IMR-90 (cell line): ENCODE measurements around the gene GRAMD2A. TPM values are rescaled to one million over a fixed set of nuclear protein-coding genes. Genes with fewer than 3 reads are reported as not detected.

Experiments used
- ATAC-seq: fragments of 200-7000 bp; cut with Tn5 transposase; 2 replicates; pipeline ENCODE4 v1.9.1; 2020; ENCODE audit warnings: low read depth, mild to moderate bottlenecking, moderate library complexity
- BruUV-seq: library from RNA; stranded (reverse); fragments of 400-500 nt; replicated peaks from 2 replicates; lab custom pipeline; 2021; lab: Mats Ljungman, UMichigan
- CTCF ChIA-PET: fragments of 300-600 bp; formaldehyde crosslinking; extraction: SDS; loops from one replicate; lab custom pipeline; 2021; ENCODE audit warnings: antibody characterized with exemption; lab: Yijun Ruan, JAX
- POLR2A ChIA-PET: fragments of 300-600 bp; sonication (Branson Sonifier 250); formaldehyde crosslinking; loops from one replicate; lab custom pipeline; 2022; ENCODE audit warnings: antibody characterized with exemption; ENCODE audit not compliant: unreplicated experiment; lab: Charles Lee
- DNase-seq: peaks from one replicate; pipeline ENCODE4 v3.0.0; 2013
- H2AFZ ChIP-seq: replicated peaks from 2 replicates; pipeline ENCODE3; 2013; ENCODE audit warnings: low read length, mild to moderate bottlenecking; ENCODE audit not compliant: poor library complexity
- H2AK5ac ChIP-seq: 2 replicates; pipeline ENCODE4 v1.6.1; 2013; ENCODE audit warnings: low read depth, low read length, inconsistent platforms
- H2AK9ac ChIP-seq: replicated peaks from 2 replicates; pipeline ENCODE3; 2013; ENCODE audit warnings: mild to moderate bottlenecking, low read depth, low read length, moderate library complexity; ENCODE audit not compliant: poor library complexity
- H2BK120ac ChIP-seq: 2 replicates; pipeline ENCODE4 v1.6.1; 2013; ENCODE audit warnings: low read depth, low read length, inconsistent platforms
- H2BK15ac ChIP-seq: 3 replicates; pipeline ENCODE4 v1.6.1; 2013; ENCODE audit warnings: low read depth, low read length, inconsistent platforms
- H2BK20ac ChIP-seq: 2 replicates; pipeline ENCODE4 v1.6.1; 2013; ENCODE audit warnings: low read depth, mild to moderate bottlenecking, inconsistent platforms, low read length, moderate library complexity
- H2BK5ac ChIP-seq: 2 replicates; pipeline ENCODE4 v1.6.1; 2013; ENCODE audit warnings: mild to moderate bottlenecking, low read depth, low read length, inconsistent platforms; ENCODE audit not compliant: poor library complexity, severe bottlenecking
- H3K14ac ChIP-seq: replicated peaks from 2 replicates; pipeline ENCODE4 v1.6.1; 2013; ENCODE audit warnings: low read depth, low read length, inconsistent platforms
- H3K18ac ChIP-seq: 2 replicates; pipeline ENCODE4 v1.6.1; 2013; ENCODE audit warnings: low read depth, low read length, control low read depth
- H3K23ac ChIP-seq: 2 replicates; pipeline ENCODE4 v1.6.1; 2013; ENCODE audit warnings: low read depth, low read length, inconsistent platforms
- H3K27ac ChIP-seq: 2 replicates; pipeline ENCODE4 v1.5.1; 2013; ENCODE audit warnings: mild to moderate bottlenecking, control low read depth, low read length; ENCODE audit not compliant: insufficient read depth
- H3K27me3 ChIP-seq: 2 replicates; pipeline ENCODE4 v1.6.1; 2013; ENCODE audit warnings: low read length; ENCODE audit not compliant: control insufficient read depth, insufficient read depth
- H3K36me3 ChIP-seq: 2 replicates; pipeline ENCODE4 v1.6.1; 2013; ENCODE audit warnings: low read length, mixed read lengths; ENCODE audit not compliant: control insufficient read depth, insufficient read depth
- H3K4ac ChIP-seq: 2 replicates; pipeline ENCODE4 v1.6.1; 2013; ENCODE audit warnings: low read depth, low read length, inconsistent platforms
- H3K4me1 ChIP-seq: 2 replicates; pipeline ENCODE4 v1.6.1; 2013; ENCODE audit warnings: low read length, mixed read lengths; ENCODE audit not compliant: control insufficient read depth, insufficient read depth
- H3K4me2 ChIP-seq: 2 replicates; pipeline ENCODE4 v1.6.1; 2013; ENCODE audit warnings: low read depth, mild to moderate bottlenecking, control low read depth, low read length, moderate library complexity
- H3K4me3 ChIP-seq: 2 replicates; pipeline ENCODE4 v1.5.1; 2013; ENCODE audit warnings: low read depth, mild to moderate bottlenecking, control low read depth, low read length, moderate library complexity; ENCODE audit not compliant: insufficient read depth
- H3K56ac ChIP-seq: 2 replicates; pipeline ENCODE4 v1.6.1; 2013; ENCODE audit warnings: low read length, inconsistent platforms; ENCODE audit not compliant: insufficient read depth; ENCODE audit errors: extremely low read depth
- H3K79me1 ChIP-seq, 2 experiments: 2 replicates each; pipeline ENCODE4 v1.6.1; 2013; ENCODE audit warnings: low read length in 2 of 2, inconsistent platforms in 1 of 2, low read depth in 1 of 2
- H3K9ac ChIP-seq: 2 replicates; pipeline ENCODE4 v1.6.1; 2013; ENCODE audit warnings: low read depth, low read length, control low read depth
- H3K9me1 ChIP-seq: 2 replicates; pipeline ENCODE4 v1.6.1; 2013; ENCODE audit warnings: low read length, inconsistent platforms; ENCODE audit not compliant: insufficient read depth
- H3K9me3 ChIP-seq: 2 replicates; pipeline ENCODE4 v1.6.1; 2013; ENCODE audit warnings: low read length; ENCODE audit not compliant: control insufficient read depth, insufficient read depth
- H4K20me1 ChIP-seq: 2 replicates; pipeline ENCODE4 v1.6.1; 2013; ENCODE audit warnings: low read length, inconsistent platforms; ENCODE audit not compliant: insufficient read depth
- H4K5ac ChIP-seq: 2 replicates; pipeline ENCODE4 v1.6.1; 2013; ENCODE audit warnings: mild to moderate bottlenecking, low read depth, low read length, control low read depth
- H4K8ac ChIP-seq, 2 experiments: 2 replicates each; pipeline ENCODE4 v1.6.1; 2013; ENCODE audit warnings: low read depth in 2 of 2, low read length in 2 of 2, control low read depth in 1 of 2, inconsistent platforms in 1 of 2
- H4K91ac ChIP-seq: 2 replicates; pipeline ENCODE4 v1.6.1; 2013; ENCODE audit warnings: low read depth, low read length, inconsistent platforms; ENCODE audit not compliant: insufficient read depth
- CEBPB ChIP-seq: IDR thresholded peaks from 2 replicates; pipeline ENCODE4 v1.6.1; 2012; ENCODE audit warnings: low read depth, low read length, improper control_type of control experiment
- CHD1 ChIP-seq: IDR thresholded peaks from 2 replicates; pipeline ENCODE4 v1.6.1; 2012; ENCODE audit warnings: low read depth, low read length, improper control_type of control experiment
- ELK1 ChIP-seq: fragments of 150-350 bp; IDR thresholded peaks from 2 replicates; pipeline ENCODE4 v1.6.1; 2016; ENCODE audit warnings: low read depth, mild to moderate bottlenecking, low read length, moderate library complexity, borderline replicate concordance
- FOS ChIP-seq: fragments of 150-350 bp; IDR thresholded peaks from 2 replicates; pipeline ENCODE4 v1.6.1; 2016; ENCODE audit warnings: low read depth, low read length
- RAD21 ChIP-seq: IDR thresholded peaks from 2 replicates; pipeline ENCODE4 v1.6.1; 2012; ENCODE audit warnings: low read length, improper control_type of control experiment
- WGBS, 2 experiments: methylation state at CpG; one replicate each; pipeline versions ENCODE4 v1.1.5 to v1.1.7; 2013; ENCODE audit warnings: missing lambda C conversion rate in 2 of 2; ENCODE audit not compliant: insufficient read length in 1 of 2; ENCODE audit errors: extremely low coverage in 2 of 2; 5-methylcytosine and 5-hydroxymethylcytosine counted together
- dilution Hi-C: fragments of 300-500 bp; cut with HindIII; formaldehyde crosslinking; loops from one replicate; pipeline ENCODE4 v1.14.3; 2018; ENCODE audit warnings: low sequenced_read_pairs; ENCODE audit not compliant: unreplicated experiment
- in situ Hi-C: fragments of 300-500 bp; cut with MboI; formaldehyde crosslinking; loops from 3 replicates; pipeline ENCODE4 v1.14.3; 2019; ENCODE audit warnings: low sequenced_read_pairs, inconsistent platforms, mixed read lengths
- intact Hi-C: fragments of 100-400 bp; cut with micrococcal nuclease; formaldehyde crosslinking; loops from 2 replicates; pipeline ENCODE4 v1.10.0; 2022
- polyA plus RNA-seq, 3 experiments: library from polyadenylated mRNA; depleted of rRNA; stranded (reverse); fragments of >200 nt; gene quantifications; 2 replicates each; pipeline ENCODE4 v1.2.3, GENCODE V29; 2012; ENCODE audit warnings: low replicate concordance in 1 of 3
- total RNA-seq: library from RNA; depleted of rRNA; stranded (reverse); fragments of >200 nt; gene quantifications from 2 replicates; pipeline ENCODE4 v1.2.3, GENCODE V29; 2012

Gene GRAMD2A
- total and polyA plus RNA-seq, 2 of the 4 experiments (the other 2 are of a cell fraction), result 0.14 to 0.18 TPM

GRCh38 chr15:72202302-72202701 lies 4.7 kb upstream of the GRAMD2A start:
- peaks cover 87% of the 10 kb centered on the region for H3K36me3 ChIP-seq
- no peak overlapping the region for H2BK120ac ChIP-seq
- POLR2A ChIA-PET, result no interaction called here
- no peak overlapping the region for H2BK20ac ChIP-seq
- H3K4me1 ChIP-seq, result peaks cover 2% of the 10 kb centered on the region; the same call in 1 of the 2 replicates
- H2AK5ac ChIP-seq, result no peak overlapping the region
- H3K23ac ChIP-seq, result no peak overlapping the region
- H2BK5ac ChIP-seq, result no peak overlapping the region
- H2AFZ ChIP-seq, result no peak overlapping the region
- no peak overlapping the region for H3K4me2 ChIP-seq
- no peak overlapping the region for H4K5ac ChIP-seq
- 89% methylated on average over 12 of the region's 13 CpGs; no CpG with 5 or more reads in 1 of the 2 experiments for WGBS, 2 experiments
- 0 out of 2 replicates have a peak, but pooled peaks cover 3% of the 10 kb centered on the region for H3K9me1 ChIP-seq
- H3K9me3 ChIP-seq, result no peaks in the 10 kb centered on the region
- no peak for TF ChIP-seq ELK1
- no peak for TF ChIP-seq FOS
- TF ChIP-seq CEBPB, result no peak
- no peak for TF ChIP-seq CHD1
- TF ChIP-seq RAD21, result no peak
- H2BK15ac ChIP-seq, result no peak overlapping the region
- DNase-seq (no peak), ATAC-seq (no peak)
- intact Hi-C loops, result no loop called here
- no TSS peak for BruUV-seq
- CTCF ChIA-PET, result no interaction called here
- no peak overlapping the region for H3K4ac ChIP-seq
- dilution Hi-C loops, result no loop called here
- no peak overlapping the region for H3K4me3 ChIP-seq
- no peak overlapping the region for H3K14ac ChIP-seq
- no peak overlapping the region for H4K91ac ChIP-seq
- peaks cover 39 to 72% of the 10 kb centered on the region in 2 experiments for H3K79me1 ChIP-seq
- no peak overlapping the region for H3K27ac ChIP-seq
- no peak overlapping the region for H3K56ac ChIP-seq
- no peak overlapping the region for H3K9ac ChIP-seq
- no peak overlapping the region for H4K8ac ChIP-seq
- H3K27me3 ChIP-seq, result no peaks in the 10 kb centered on the region
- peaks cover 95% of the 10 kb centered on the region for H4K20me1 ChIP-seq
- in situ Hi-C loops, result no loop called here
- no peak overlapping the region for H2AK9ac ChIP-seq
- no peak overlapping the region for H3K18ac ChIP-seq
